AG04449 (cell line): ENCODE results near the gene ENOPH1.
"Not testable (repeated sequence)": the region's sequence is repeated elsewhere in the genome, so short reads cannot be mapped to it uniquely, and the experiment has no call there.

Experiments used
- CTCF ChIA-PET: fragments of 350-600 bp; formaldehyde crosslinking; extraction: SDS; loops from one replicate; lab custom pipeline; 2021; ENCODE audit warnings: antibody characterized with exemption; lab: Yijun Ruan, JAX
- POLR2A ChIA-PET: fragments of 400-600, 350-600 bp; formaldehyde crosslinking; extraction: SDS; loops from one replicate; lab custom pipeline; 2020; ENCODE audit warnings: antibody characterized with exemption, inconsistent platforms; lab: Yijun Ruan, JAX
- DNase-seq: peaks from one replicate; pipeline ENCODE4 v3.0.0-alpha.2; 2010; ENCODE audit warnings: low read depth, low spot score
- H3K4me3 ChIP-seq: 2 replicates; pipeline ENCODE4 v1.5.1; 2011; ENCODE audit warnings: low read depth, mild to moderate bottlenecking, control low read depth, low read length
- TF ChIP-seq, protein P1 (sequence below): IDR thresholded peaks from one replicate; pipeline ENCODE4 v1.5.1; 2011; ENCODE audit warnings: mild to moderate bottlenecking, moderate library complexity, low read length, control low read depth, inconsistent platforms; ENCODE audit not compliant: insufficient read depth; ENCODE audit errors: missing control alignments

The ENOPH1 gene

DNA sequence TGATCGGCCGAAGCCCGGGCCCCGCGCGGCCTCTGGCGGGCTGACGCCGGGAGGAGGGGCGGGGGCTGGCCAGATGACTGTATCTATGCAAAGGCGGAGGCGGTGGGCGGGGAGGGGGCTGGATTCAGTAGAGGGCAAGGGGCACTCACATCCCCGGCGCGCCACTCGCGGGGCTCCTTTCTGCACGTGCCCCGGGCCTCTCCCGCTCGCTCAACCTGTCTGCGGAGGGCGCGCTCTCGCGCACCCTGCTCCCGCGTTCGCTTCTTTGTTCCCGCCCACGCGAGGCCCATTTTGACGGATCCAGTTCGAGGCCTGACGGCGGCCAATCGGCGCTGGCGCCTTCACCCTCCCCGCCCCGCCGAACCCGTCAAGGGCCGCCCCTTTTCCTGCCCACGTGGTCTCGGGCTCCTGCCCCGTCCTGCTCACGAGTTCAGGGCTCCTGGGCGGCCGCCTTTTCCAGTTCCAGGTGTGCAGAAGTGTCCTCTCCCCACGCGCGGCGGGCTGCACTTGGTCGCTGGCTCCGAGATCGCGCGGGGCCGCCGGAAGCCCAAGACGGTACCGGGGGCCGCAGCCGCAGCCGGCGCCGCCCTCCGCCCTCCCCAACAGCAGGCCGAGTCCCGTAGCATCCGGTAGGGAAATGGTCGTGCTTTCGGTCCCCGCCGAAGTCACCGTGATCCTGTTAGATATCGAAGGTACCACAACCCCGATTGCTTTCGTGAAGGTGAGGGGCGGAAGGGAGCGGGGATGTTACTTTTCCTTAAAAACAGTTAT, at the start of gene ENOPH1, which contains the start of gene HNRNPDL:
ENOPH1 (plus strand) TSS at position 398 of the 771 bp plus-strand sequence; CDS start at position 638, 240 bp downstream.
HNRNPDL (minus strand) TSS at position 270 of the 771 bp plus-strand sequence. CDS start 772 bp downstream, outside the sequence.
- ChIA-PET CTCF (interaction anchor here (0.6 to 2.9 kb wide), 9 partner anchors 10 to 365 kb away, joined by 3 to 19 read pairs (median 6); no protein-coding TSS in a partner anchor), POLR2A (interaction anchor here (0.6 to 2.4 kb wide), 6 partner anchors 11 to 910 kb away, joined by 3 to 26 read pairs (median 4); partner anchors contain the start of genes COPS4 and HNRNPD)
- TF ChIP-seq, protein P1, sequence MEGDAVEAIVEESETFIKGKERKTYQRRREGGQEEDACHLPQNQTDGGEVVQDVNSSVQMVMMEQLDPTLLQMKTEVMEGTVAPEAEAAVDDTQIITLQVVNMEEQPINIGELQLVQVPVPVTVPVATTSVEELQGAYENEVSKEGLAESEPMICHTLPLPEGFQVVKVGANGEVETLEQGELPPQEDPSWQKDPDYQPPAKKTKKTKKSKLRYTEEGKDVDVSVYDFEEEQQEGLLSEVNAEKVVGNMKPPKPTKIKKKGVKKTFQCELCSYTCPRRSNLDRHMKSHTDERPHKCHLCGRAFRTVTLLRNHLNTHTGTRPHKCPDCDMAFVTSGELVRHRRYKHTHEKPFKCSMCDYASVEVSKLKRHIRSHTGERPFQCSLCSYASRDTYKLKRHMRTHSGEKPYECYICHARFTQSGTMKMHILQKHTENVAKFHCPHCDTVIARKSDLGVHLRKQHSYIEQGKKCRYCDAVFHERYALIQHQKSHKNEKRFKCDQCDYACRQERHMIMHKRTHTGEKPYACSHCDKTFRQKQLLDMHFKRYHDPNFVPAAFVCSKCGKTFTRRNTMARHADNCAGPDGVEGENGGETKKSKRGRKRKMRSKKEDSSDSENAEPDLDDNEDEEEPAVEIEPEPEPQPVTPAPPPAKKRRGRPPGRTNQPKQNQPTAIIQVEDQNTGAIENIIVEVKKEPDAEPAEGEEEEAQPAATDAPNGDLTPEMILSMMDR: no peak

DNA sequence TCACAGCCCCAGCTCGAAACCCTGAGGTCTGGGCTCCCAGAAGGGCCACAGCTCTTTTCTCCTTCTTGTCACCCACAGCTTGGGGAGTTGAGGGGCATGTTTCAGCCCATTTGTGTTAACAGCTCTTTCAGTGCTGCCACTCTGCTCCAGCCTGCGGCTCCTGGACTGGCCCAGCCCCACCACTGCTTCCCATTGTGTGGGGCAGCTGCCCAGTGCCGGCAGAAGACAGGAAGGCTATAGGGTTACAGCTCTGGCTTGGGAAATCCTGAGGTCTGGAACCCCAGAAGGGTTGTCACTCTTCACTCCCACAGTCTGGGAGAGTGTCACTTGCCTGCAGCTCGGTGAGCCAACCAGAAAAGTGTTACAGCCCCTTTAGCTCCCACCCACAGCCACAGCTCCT, 49.6 kb upstream of the ENOPH1 start:
- POLR2A ChIA-PET: interaction anchor here (0.9 kb wide), 1 partner anchor 47 kb away, joined by 5 read pairs; no protein-coding TSS in a partner anchor
- CTCF ChIA-PET: interaction anchor here (2.1 kb wide), 1 partner anchor 49 kb away, joined by 6 read pairs; the partner anchor contains the start of gene HNRNPDL
- TF ChIP-seq, protein P1: no peak
- no peak for DNase-seq
- H3K4me3 ChIP-seq: no peak overlapping the region

More for the DNA sequence above, at the start of gene ENOPH1, which contains the start of gene HNRNPDL:
- DNase-seq: peak; percentile 47
- H3K4me3 ChIP-seq: peak within 1 kb of the TSS; percentile 96

DNA sequence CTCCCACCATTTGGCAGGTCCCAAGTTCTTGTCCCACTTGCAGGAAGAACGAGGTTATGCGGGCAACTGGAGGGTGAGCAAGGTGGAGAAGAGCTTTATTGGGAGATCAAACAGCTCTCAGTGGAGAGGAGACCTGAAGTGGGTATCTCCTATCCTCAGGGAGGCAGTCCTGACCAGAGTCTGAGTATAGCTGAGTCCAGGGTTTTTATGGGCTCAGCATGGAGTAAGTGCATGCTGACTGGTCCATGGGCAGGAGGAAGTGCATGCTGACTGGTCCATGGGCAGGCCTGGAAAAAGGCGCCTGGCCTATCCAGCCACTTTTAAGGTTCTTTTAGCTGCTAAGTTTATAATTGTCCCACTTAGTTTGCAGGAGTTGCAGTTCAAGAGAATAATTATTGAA, 49.2 kb upstream of the ENOPH1 start:
- TF ChIP-seq, protein P1: no peak
- CTCF ChIA-PET: interaction anchor here (2.1 kb wide), 1 partner anchor 48 kb away, joined by 6 read pairs; the partner anchor contains the start of gene HNRNPDL
- POLR2A ChIA-PET: interaction anchor here (0.9 kb wide), 1 partner anchor 47 kb away, joined by 5 read pairs; no protein-coding TSS in a partner anchor
- no peak for DNase-seq
- H3K4me3 ChIP-seq: no peak overlapping the region

- CTCF ChIA-PET: interaction anchor here (2.1 kb wide), 1 partner anchor 48 kb away, joined by 6 read pairs; the partner anchor contains the start of gene HNRNPDL
- TF ChIP-seq, protein P1: no peak
- no peak overlapping the region for H3K4me3 ChIP-seq
- DNase-seq: no peak
- POLR2A ChIA-PET: interaction anchor here (0.6 kb wide), 1 partner anchor 1354 kb away, joined by 3 read pairs; no protein-coding TSS in a partner anchor
Observed at GRCh38 chr4:82381661-82382296, 48.6 kb upstream of the ENOPH1 start.

DNA sequence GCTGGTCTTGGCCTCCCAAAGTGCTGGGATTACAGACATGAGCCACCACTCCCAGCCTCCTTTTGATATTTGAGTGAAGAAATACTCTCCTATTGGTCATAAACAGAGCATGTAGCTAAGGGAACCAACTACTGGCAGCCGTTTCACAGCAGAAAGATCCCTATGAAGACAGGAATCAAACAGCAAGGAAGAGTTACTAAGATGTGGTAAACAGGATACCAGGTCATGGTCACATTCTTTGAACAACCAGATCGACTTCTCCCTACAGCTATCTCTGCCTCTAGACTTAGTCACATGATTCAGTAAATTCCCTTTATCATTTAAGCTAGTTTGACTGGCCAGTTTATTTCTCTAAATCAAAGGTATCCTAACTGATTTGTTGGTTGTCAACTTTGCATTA, 47.6 kb upstream of the ENOPH1 start:
- no peak for DNase-seq
- TF ChIP-seq, protein P1: no peak
- ChIA-PET CTCF (interaction anchor here (1.2 kb wide), 1 partner anchor 47 kb away, joined by 3 read pairs; the partner anchor contains the start of gene HNRNPDL), POLR2A (interaction anchor here (1.5 kb wide), 1 partner anchor 9 kb away, joined by 5 read pairs; the partner anchor contains the start of gene HNRNPD)
- no peak overlapping the region for H3K4me3 ChIP-seq

DNA sequence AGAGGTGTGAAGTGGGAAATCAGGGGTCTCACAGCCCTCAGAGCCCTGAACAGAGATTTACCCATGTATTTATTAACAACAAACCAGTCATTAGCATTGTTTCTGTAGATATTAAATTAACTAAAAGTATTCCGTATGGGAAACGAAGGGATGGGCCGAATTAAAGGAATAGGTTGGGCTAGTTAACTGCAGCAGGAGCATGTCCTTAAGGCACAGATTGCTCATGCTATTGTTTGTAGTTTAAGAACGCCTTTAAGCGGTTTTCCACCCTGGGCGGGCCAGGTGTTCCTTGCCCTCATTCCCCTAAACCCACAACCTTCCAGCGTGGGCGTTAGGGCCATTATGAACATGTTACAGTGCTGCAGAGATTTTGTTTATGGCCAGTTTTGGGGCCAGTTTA, 44.1 kb upstream of the ENOPH1 start:
- ChIA-PET POLR2A (interaction anchor here (0.8 to 1.1 kb wide), 2 partner anchors 12 to 43 kb away, joined by 3 to 5 read pairs; no protein-coding TSS in a partner anchor), CTCF (interaction anchor here (1.2 kb wide), 1 partner anchor 42 kb away, joined by 7 read pairs; no protein-coding TSS in a partner anchor)
- DNase-seq, H3K4me3 ChIP-seq: not testable (repeated sequence)
